HepG2 (cell line): ENCODE measurements around the gene SEMA5B. TPM values are rescaled to one million over a fixed set of nuclear protein-coding genes. Genes with fewer than 3 reads are reported as not detected.

ENCODE experiments used
- HBP1 ChIP-seq: IDR thresholded peaks from 2 replicates; pipeline ENCODE4 v1.6.1; 2016; ENCODE audit warnings: low read depth, control low read depth
- HMGA1 ChIP-seq: sonication (generic); formaldehyde crosslinking; conservative IDR thresholded peaks from 2 replicates; pipeline ENCODE4 v1.4.0; 2020; ENCODE audit warnings: missing genetic modification reagents
- HNRNPK ChIP-seq: fragments of 200-400 bp; formaldehyde crosslinking; IDR thresholded peaks from 2 replicates; pipeline ENCODE4 v1.6.1; 2018; ENCODE audit warnings: low read length, low read depth, moderate library complexity, mild to moderate bottlenecking; ENCODE audit not compliant: poor library complexity, severe bottlenecking
- IRX3 ChIP-seq: sonication (generic); formaldehyde crosslinking; IDR thresholded peaks from 2 replicates; pipeline ENCODE4 v1.8.1; 2023; ENCODE audit warnings: mild to moderate bottlenecking, low read depth, missing genetic modification reagents, borderline replicate concordance
- ISX ChIP-seq: sonication (generic); formaldehyde crosslinking; conservative IDR thresholded peaks from 2 replicates; pipeline ENCODE4 v1.5.0; 2020; ENCODE audit warnings: missing genetic modification reagents
- NKX3-1 ChIP-seq: sonication (generic); formaldehyde crosslinking; IDR thresholded peaks from 2 replicates; pipeline ENCODE4 v1.5.0; 2020; ENCODE audit warnings: missing genetic modification reagents
- NONO ChIP-seq, 2 experiments: fragments of 450-650 bp in 1 of 2; sonication (generic) in 1 of 2; formaldehyde crosslinking in 1 of 2; IDR thresholded peaks in 1 of 2; conservative IDR thresholded peaks in 1 of 2; 2 replicates each; pipeline versions ENCODE4 v1.6.1 to v1.8.0; 2017 to 2022; ENCODE audit warnings: mild to moderate bottlenecking in 1 of 2, missing genetic modification reagents in 1 of 2, moderate library complexity in 1 of 2
- PHF21A ChIP-seq: sonication (generic); formaldehyde crosslinking; IDR thresholded peaks from 2 replicates; pipeline ENCODE4 v1.5.0; 2020; ENCODE audit warnings: mild to moderate bottlenecking, missing genetic modification reagents
- PHF5A ChIP-seq: IDR thresholded peaks from one replicate; pipeline ENCODE4 v1.6.1; 2018; ENCODE audit warnings: low read depth, missing genetic modification reagents; ENCODE audit not compliant: unreplicated experiment
- PHF8 ChIP-seq: sonication (generic); formaldehyde crosslinking; IDR thresholded peaks from 2 replicates; pipeline ENCODE4 v1.5.0; 2020; ENCODE audit warnings: missing genetic modification reagents
- POLR2G ChIP-seq: fragments of 200-400 bp; formaldehyde crosslinking; IDR thresholded peaks from 2 replicates; pipeline ENCODE4 v1.6.1; 2018; ENCODE audit warnings: mild to moderate bottlenecking, low read depth, low read length, moderate library complexity
- PRMT3 ChIP-seq: sonication (generic); formaldehyde crosslinking; IDR thresholded peaks from 2 replicates; pipeline ENCODE4 v1.8.1; 2022; ENCODE audit warnings: low read depth, mild to moderate bottlenecking, moderate library complexity, missing genetic modification reagents, borderline replicate concordance
- RARA ChIP-seq: IDR thresholded peaks from 2 replicates; pipeline ENCODE4 v1.6.1; 2016; ENCODE audit warnings: missing genetic modification reagents, missing compliant biosample characterization
- SETDB1 ChIP-seq: sonication (generic); formaldehyde crosslinking; IDR thresholded peaks from 2 replicates; pipeline ENCODE4 v1.5.1; 2020; ENCODE audit warnings: missing genetic modification reagents, mild to moderate bottlenecking, borderline replicate concordance
- SMC3 ChIP-seq: IDR thresholded peaks from 2 replicates; pipeline ENCODE4 v1.6.1; 2011; ENCODE audit warnings: low read length, improper control_type of control experiment
- TEAD2 ChIP-seq: sonication (generic); formaldehyde crosslinking; IDR thresholded peaks from 2 replicates; pipeline ENCODE4 v1.9.0; 2021; ENCODE audit warnings: missing genetic modification reagents
- TEF ChIP-seq: sonication (generic); formaldehyde crosslinking; IDR thresholded peaks from 2 replicates; pipeline ENCODE4 v1.5.0; 2020; ENCODE audit warnings: missing genetic modification reagents
- XBP1 ChIP-seq: sonication (generic); formaldehyde crosslinking; IDR thresholded peaks from 2 replicates; pipeline ENCODE4 v1.5.0; 2020; ENCODE audit warnings: missing genetic modification reagents
- ZBTB49 ChIP-seq: sonication (generic); formaldehyde crosslinking; IDR thresholded peaks from 2 replicates; pipeline ENCODE4 v1.4.0; 2020; ENCODE audit warnings: missing genetic modification reagents, borderline replicate concordance
- ZFP90 ChIP-seq: sonication (generic); formaldehyde crosslinking; IDR thresholded peaks from 2 replicates; pipeline ENCODE4 v1.8.0; 2022; ENCODE audit warnings: missing genetic modification reagents, mild to moderate bottlenecking, inconsistent platforms, borderline replicate concordance
- ZNF121 ChIP-seq: sonication (generic); formaldehyde crosslinking; IDR thresholded peaks from 2 replicates; pipeline ENCODE4 v1.5.0; 2020; ENCODE audit warnings: mild to moderate bottlenecking, missing genetic modification reagents
- ZNF296 ChIP-seq: sonication (generic); formaldehyde crosslinking; conservative IDR thresholded peaks from 2 replicates; pipeline ENCODE4 v1.5.0; 2020; ENCODE audit warnings: mild to moderate bottlenecking, missing genetic modification reagents
- ZNF3 ChIP-seq: IDR thresholded peaks from 2 replicates; pipeline ENCODE4 v1.7.0; 2017; ENCODE audit warnings: inconsistent platforms
- ZNF331 ChIP-seq: sonication (generic); formaldehyde crosslinking; IDR thresholded peaks from 2 replicates; pipeline ENCODE4 v1.4.0; 2020; ENCODE audit warnings: missing genetic modification reagents
- ZNF335 ChIP-seq: sonication (generic); formaldehyde crosslinking; IDR thresholded peaks from 2 replicates; pipeline ENCODE4 v1.4.0; 2020; ENCODE audit warnings: missing genetic modification reagents
- ZSCAN9 ChIP-seq: IDR thresholded peaks from 2 replicates; pipeline ENCODE4 v1.6.1; 2016; ENCODE audit warnings: borderline replicate concordance
- polyA plus RNA-seq, 8 experiments: library from polyadenylated mRNA; depleted of rRNA in 3 of 8; stranded (reverse) in 7 of 8; unstranded in 1 of 8; fragments of >200 nt; fragmentation: Illumina TruSeq in 4 of 8; extraction: Trizol in 4 of 8; gene quantifications; 2 replicates each; pipeline versions ENCODE4 v1.2.1 to v1.2.3, GENCODE V29; 2011 to 2016; ENCODE audit warnings: low read depth in 4 of 8, missing spikeins in 1 of 8, mixed read lengths in 1 of 8; ENCODE audit not compliant: insufficient read depth in 1 of 8
- total RNA-seq, 5 experiments: library from RNA; depleted of rRNA; stranded (reverse); fragments of >200 nt; fragmentation: Illumina TruSeq; extraction: Trizol; gene quantifications; 2 replicates each; pipeline ENCODE4 v1.2.3, GENCODE V29; 2016; ENCODE audit warnings: low read depth in 1 of 5

Gene SEMA5B
- total and polyA plus RNA-seq, 2 of the 13 experiments (the other 11 are each of a cell fraction or from before 2014, with no cell fraction given), result not detected

GRCh38 chr3:123066896-123067688, 39.5 kb upstream of the SEMA5B start, which contains the start of gene PDIA5 (continued):
- peak; percentile 32; the same call in 1 of the 2 replicates for TF ChIP-seq TEF
- TF ChIP-seq HMGA1 (CRISPR knock-in tag), result no peak
- peak; percentile 52; the same call in 1 of the 2 replicates for TF ChIP-seq NKX3-1 (CRISPR knock-in tag)
- TF ChIP-seq ZNF335 (CRISPR knock-in tag), result peak; percentile 87; the same call in 1 of the 2 replicates
- TF ChIP-seq PRMT3 (CRISPR knock-in tag), result no peak
- no peak for TF ChIP-seq ZNF121
- peak; percentile 83; the same call in 1 of the 2 replicates for TF ChIP-seq ZNF331 (CRISPR knock-in tag)
- TF ChIP-seq ZNF3 (CRISPR knock-in tag), result no peak
- no peak for TF ChIP-seq IRX3 (CRISPR knock-in tag)
- TF ChIP-seq TEAD2 (CRISPR knock-in tag), result peak; percentile 54; the same call in 1 of the 2 replicates
- TF ChIP-seq HBP1 (CRISPR knock-in tag), result peak; percentile 78; the same call in 1 of the 2 replicates
- no peak for TF ChIP-seq SETDB1 (CRISPR knock-in tag)
- 0 out of 2 replicates have a peak, but pooled peaks have one; percentile 25 for TF ChIP-seq ZNF296 (CRISPR knock-in tag)
- no peak for TF ChIP-seq NONO (IDR thresholded peaks at IDR 0.05)
- peak; percentile 92 for TF ChIP-seq NONO (CRISPR knock-in tag; conservative IDR thresholded peaks at IDR 0.05)
- peak; percentile 40; the same call in 1 of the 2 replicates for TF ChIP-seq ZSCAN9
- TF ChIP-seq XBP1 (CRISPR knock-in tag), result peak; percentile 98
- TF ChIP-seq ZFP90 (CRISPR knock-in tag), result no peak
- peak; percentile 35 for TF ChIP-seq RARA
- peak; percentile 77 for TF ChIP-seq POLR2G
- no peak for TF ChIP-seq ZBTB49 (CRISPR knock-in tag)
- TF ChIP-seq PHF5A (CRISPR knock-in tag), result peak; percentile 56
- TF ChIP-seq SMC3, result no peak
- peak; percentile 32 for TF ChIP-seq HNRNPK
- TF ChIP-seq PHF8 (CRISPR knock-in tag), result peak; percentile 90
- TF ChIP-seq PHF21A (CRISPR knock-in tag), result peak; percentile 64; the same call in 1 of the 2 replicates
- TF ChIP-seq ISX (CRISPR knock-in tag), result 0 out of 2 replicates have a peak, but pooled peaks have one; percentile 32
